ENCODE data around the gene OLFM2. TPM values are rescaled to one million over a fixed set of nuclear protein-coding genes. Genes with fewer than 3 reads are reported as not detected.

The OLFM2 gene
- total RNA-seq, 1 donor from 2014 or later, result 33.1 TPM

GRCh38 chr19:9863759-9864158 lies 72.6 kb downstream of the OLFM2 start:
- H3K27me3 Mint-ChIP-seq, result no peaks in the 10 kb centered on the region
- H3K4me3 Mint-ChIP-seq, result no peak overlapping the region
- no peak overlapping the region for H3K27ac Mint-ChIP-seq
- H3K4me1 Mint-ChIP-seq (ENCODE audit: unreplicated experiment), result no peaks in the 10 kb centered on the region
- no peaks in the 10 kb centered on the region for H3K9me3 Mint-ChIP-seq
- no peak for TF ChIP-seq CTCF (conservative IDR thresholded peaks at IDR 0.05)
- H3K36me3 Mint-ChIP-seq, result no peaks in the 10 kb centered on the region
- no peak for DNase-seq (ENCODE audit: extremely low spot score, unreplicated experiment)

GRCh38 chr19:9862938-9863337 lies 73.4 kb downstream of the OLFM2 start:
- no peak for DNase-seq (ENCODE audit: extremely low spot score, unreplicated experiment)
- Mint-ChIP-seq H3K27ac (no peak overlapping the region), H3K4me3 (no peak overlapping the region)

DNA sequence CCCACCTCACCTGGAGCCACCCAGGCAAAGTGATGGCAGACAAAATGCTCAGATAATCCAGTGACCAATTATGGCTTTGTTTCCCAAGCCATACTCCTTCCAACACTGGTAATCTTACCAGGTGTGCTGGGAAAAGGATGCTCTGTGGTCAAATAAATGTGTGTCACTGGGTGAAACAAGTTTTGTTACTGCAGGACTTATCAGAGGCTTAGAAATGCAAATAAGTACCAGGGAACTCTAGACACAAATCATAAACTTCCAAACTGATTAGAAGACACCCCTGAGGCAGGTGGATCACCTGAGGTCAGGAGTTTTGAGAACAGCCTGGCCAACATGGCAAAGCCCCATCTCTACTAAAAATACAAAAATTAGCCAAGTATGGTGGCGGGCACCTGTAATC lies 74.8 kb downstream of the OLFM2 start:
- Mint-ChIP-seq H3K4me3 (no peak overlapping the region), H3K4me1 (ENCODE audit: unreplicated experiment) (no peaks in the 10 kb centered on the region), H3K27me3 (no peaks in the 10 kb centered on the region), H3K36me3 (peaks cover 8% of the 10 kb centered on the region), H3K27ac (no peak overlapping the region), H3K9me3 (no peaks in the 10 kb centered on the region)
- no peak for DNase-seq (ENCODE audit: extremely low spot score, unreplicated experiment)
- TF ChIP-seq CTCF (conservative IDR thresholded peaks at IDR 0.05), result no peak

More at GRCh38 chr19:9862938-9863337, 73.4 kb downstream of the OLFM2 start:
- H3K4me1 Mint-ChIP-seq (ENCODE audit: unreplicated experiment), result no peaks in the 10 kb centered on the region
- no peaks in the 10 kb centered on the region for H3K27me3 Mint-ChIP-seq
- no peak for TF ChIP-seq CTCF (conservative IDR thresholded peaks at IDR 0.05)
- no peaks in the 10 kb centered on the region for H3K36me3 Mint-ChIP-seq
- H3K9me3 Mint-ChIP-seq, result no peaks in the 10 kb centered on the region

DNA sequence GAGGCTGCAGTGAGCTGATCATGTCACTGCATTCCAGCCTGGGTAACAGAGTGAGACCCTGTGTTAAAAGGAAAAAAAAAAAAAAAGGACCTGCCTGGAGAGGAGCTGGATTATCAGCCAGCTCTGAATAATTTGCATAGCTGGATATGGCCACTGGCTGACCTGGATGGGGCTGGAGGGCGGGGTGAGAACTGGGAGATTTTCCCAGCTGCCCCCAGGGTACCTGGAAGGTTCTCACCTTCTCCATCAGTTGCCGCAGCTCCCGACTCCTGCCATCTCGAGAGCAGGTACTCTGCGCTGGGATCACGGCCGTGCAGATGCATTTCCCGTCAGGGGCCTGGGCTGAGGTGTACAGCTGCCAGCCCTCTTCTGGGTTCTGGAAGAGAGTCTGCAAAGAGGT lies 75.9 kb downstream of the OLFM2 start:
- Mint-ChIP-seq H3K27ac (no peak overlapping the region), H3K9me3 (no peaks in the 10 kb centered on the region), H3K27me3 (no peaks in the 10 kb centered on the region), H3K36me3 (peaks cover 8% of the 10 kb centered on the region), H3K4me3 (no peak overlapping the region), H3K4me1 (ENCODE audit: unreplicated experiment) (no peaks in the 10 kb centered on the region)
- TF ChIP-seq CTCF (conservative IDR thresholded peaks at IDR 0.05), result no peak
- no peak for DNase-seq (ENCODE audit: extremely low spot score, unreplicated experiment)

- Mint-ChIP-seq H3K36me3 (peaks cover 14% of the 10 kb centered on the region), H3K27ac (no peak overlapping the region), H3K4me1 (ENCODE audit: unreplicated experiment) (no peaks in the 10 kb centered on the region), H3K9me3 (no peaks in the 10 kb centered on the region), H3K27me3 (no peaks in the 10 kb centered on the region), H3K4me3 (no peak overlapping the region)
- DNase-seq (ENCODE audit: extremely low spot score, unreplicated experiment), result no peak
- no peak for TF ChIP-seq CTCF (conservative IDR thresholded peaks at IDR 0.05)
These were observed 77.5 kb downstream of the OLFM2 start for GRCh38 chr19:9858766-9859165.

Data from type B pancreatic cell (in vitro differentiated cells).